ENCODE measurements around the gene FAM120B.
"Not testable (repeated sequence)": the region's sequence is repeated elsewhere in the genome, so short reads cannot be mapped to it uniquely, and the experiment has no call there.

FAM120B gene

GRCh38 chr6:170394980-170395379, 88.4 kb downstream of the FAM120B start:
- DNase-seq = no peak

DNA sequence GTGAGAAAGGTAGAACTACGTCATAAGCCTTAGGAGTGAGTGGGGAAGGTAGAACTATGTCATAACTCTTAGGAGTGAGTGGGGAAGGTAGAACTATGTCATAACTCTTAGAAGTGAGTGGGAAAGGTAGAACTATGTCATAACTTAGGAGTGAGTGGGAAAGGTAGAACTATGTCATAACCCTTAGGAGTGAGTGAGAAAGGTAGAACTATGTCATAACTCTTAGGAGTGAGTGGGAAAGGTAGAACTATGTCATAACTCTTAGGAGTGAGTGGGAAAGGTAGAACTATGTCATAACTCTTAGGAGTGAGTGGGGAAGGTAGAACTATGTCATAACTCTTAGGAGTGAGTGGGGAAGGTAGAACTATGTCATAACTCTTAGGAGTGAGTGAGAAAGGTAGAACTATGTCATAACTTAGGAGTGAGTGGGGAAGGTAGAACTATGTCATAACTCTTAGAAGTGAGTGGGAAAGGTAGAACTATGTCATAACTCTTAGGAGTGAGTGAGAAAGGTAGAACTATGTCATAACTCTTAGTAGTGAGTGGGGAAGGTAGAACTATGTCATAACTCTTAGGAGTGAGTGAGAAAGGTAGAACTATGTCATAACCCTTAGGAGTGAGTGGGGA, 92.3 kb downstream of the FAM120B start:
- DNase-seq = not testable (repeated sequence)

GRCh38 chr6:170399955-170400558, 93.5 kb downstream of the FAM120B start:
- not testable (repeated sequence) for DNase-seq

DNA sequence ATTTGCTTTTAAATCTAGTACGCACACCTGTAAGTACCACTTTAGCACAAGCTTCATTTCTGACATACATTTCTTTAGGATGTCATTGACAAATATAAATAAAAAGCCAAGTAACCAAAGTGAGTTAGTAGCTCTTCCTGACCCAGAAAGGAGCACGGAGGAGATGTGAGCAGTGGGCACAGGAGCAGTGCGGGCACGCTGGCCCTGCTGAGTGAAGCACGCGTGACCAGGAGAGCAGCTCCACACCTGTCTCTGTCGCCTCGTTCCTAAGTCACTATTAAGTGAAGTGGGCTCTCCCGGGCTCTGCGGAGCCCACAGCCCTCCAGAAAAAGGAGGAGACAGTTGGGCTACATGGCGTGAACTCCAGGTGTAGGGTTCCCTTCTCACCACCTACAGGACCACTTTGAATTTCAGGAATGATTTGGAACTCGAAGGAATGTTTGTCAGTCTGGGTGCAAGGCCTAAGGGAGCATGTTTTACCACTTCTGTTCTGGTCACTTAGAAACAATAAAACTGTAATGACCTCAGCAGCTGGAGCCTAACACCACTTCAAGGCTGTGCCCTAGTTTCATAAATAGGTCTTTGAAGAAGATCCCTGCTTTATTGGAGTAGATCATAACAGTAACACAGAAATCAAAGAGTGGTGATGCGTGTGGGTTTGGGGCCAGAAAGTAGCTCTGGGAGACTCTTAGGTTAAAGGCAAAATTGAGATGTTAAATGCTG, 95.9 kb downstream of the FAM120B start:
- no peak for DNase-seq

GRCh38 chr6:170403451-170403850, 96.9 kb downstream of the FAM120B start:
- no peak for DNase-seq

DNA sequence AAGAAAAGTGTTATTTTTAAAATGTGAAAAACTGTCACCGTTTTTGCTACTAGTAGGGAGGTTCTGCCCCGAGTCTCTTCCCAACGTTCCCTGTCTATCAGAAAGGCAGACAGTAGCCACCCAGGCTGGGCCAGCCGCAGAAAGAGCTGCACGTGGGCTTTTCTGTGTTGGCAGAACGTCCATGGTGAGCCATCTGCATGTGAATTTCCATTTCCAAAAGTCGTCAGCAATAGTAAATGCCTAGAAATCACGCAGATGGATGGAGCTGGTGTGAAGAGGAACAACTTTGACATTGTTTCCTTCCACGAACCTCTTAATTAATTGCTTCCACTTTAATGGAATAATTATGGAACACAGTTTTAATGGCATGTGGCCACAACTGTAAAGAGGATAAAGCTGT, 97.5 kb downstream of the FAM120B start:
- peak in 1 of 2 experiments; percentile 24 for DNase-seq

GRCh38 chr6:170404697-170405096, 98.1 kb downstream of the FAM120B start:
- DNase-seq = no peak

DNA sequence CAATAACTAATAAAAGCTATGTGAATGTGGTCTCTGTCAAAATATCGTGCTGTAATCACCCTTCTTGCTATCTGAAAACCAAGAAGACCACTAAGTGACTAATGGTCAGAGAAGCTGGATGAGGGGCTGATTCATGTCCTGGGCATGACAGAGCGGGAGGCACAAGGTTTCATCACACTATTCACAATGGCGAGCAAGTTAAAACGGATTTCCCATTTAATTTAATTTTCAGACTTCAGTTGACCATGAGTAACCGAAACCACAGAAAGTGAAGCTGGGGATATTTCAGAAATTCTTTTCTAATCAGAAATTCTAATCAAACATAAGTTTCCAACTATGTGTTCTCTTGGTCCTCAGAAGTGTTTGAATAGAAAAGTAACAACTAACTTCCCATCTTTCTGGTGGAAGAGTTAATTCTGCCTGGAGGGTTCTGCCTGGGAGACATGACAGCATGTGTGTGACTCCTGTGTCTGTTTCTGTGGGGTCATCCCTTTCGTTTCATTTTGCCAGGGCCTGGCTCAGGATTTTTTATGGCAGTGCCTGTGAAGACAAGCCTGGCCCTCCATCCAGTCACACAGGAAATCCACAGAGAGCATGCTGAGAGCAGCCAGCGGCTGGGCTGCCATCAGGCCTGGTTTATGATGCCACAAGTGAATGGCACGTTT, 98.9 kb downstream of the FAM120B start:
- DNase-seq = no peak

DNA sequence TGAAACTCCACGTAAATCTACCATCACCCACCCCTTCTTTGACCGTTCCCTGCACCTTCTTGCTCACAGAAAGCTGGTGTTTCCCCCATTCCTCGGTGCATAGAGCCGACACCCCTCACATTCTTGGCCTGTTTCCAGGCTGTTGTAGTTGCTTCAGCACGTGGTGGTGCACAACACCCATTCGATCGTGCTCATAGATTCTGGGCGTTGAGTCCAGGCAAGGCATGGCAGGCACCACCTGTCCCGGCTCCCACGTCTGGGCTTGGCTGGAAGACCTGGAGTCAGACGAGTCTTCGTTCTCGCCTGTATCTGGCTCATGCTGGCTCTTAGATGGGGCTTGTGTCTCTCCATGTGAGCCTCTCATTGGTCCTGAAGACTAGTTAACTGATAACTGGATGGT, 100.6 kb downstream of the FAM120B start:
- no peak for DNase-seq

- no peak for DNase-seq
These were observed 101.4 kb downstream of the FAM120B start for GRCh38 chr6:170407932-170408331.

DNA sequence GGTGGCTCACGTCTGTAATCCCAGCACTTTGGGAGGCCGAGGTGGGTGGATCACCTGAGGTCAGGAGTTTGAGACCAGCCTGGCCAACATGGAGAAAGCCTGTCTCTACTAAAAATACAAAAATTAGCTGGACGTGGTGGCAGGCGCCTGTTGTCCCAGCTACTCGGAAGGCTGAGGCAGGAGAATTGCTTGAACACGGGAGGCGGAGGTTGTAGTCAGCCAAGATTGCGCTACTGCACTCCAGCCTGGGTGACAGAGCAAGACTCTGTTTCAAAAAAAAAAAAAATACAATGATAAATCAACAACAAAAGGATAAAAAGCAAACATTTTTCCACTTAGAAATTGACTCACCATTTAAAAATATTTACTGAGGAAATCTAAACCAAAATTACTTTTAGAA, 103.2 kb downstream of the FAM120B start:
- DNase-seq = not testable (repeated sequence)

DNA sequence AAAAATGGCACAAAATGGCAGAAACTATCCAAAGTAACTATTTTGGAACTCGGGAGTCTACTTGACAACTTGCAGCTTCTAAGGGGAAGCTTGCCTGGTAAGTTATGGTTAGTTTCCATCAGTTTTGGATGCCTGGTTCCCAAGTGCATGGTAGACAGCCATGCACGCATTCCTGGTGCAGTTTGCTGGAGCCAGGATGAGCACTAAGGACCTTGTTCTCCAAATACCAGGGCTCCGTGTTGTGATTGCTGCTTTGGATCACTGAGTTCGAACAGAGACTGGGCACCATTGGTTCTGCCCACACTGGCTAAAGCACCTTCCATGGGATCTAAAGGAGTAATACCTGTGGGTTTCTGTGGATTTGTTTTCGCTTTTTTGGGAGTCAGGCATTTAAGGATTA, 103.7 kb downstream of the FAM120B start:
- no peak for DNase-seq

DNA sequence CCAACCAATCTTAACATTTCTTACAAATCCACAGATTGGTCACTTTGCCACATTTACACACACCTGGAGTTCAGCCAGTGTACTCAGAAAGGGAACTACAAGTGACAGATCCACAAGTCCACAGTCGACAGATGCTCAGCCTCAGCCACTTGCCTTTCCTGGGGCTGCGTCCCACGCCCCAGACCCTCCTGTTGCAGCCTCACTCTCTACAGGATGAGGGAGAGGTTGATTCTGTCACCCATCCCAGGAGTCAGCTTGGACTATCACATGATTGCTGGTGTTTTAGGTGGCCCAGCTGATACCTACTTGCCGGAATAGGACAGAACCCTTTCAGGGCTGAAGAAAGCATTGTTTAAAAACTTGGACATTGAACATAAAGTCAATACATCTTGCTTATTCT, 108.8 kb downstream of the FAM120B start:
- no peak for DNase-seq

DNA sequence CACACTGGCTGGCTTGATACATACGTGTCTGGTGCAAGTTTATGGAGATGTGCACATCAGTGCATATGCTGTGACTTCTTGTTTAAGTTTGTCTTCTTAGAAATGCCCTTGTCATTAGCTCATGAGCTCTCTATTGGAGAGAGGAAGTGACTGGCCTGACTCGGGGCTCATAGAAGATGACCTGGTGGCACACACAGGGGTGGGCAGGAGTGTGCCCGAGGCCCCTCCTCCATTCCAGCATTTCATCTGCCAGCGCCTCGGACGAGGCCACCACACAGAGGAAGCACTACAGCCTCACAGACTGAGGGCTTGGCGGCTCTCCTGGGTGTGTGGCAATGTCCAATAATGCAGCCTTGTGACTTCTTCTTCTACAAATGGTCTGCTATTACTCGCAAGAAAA, 109.7 kb downstream of the FAM120B start:
- no peak for DNase-seq

DNA sequence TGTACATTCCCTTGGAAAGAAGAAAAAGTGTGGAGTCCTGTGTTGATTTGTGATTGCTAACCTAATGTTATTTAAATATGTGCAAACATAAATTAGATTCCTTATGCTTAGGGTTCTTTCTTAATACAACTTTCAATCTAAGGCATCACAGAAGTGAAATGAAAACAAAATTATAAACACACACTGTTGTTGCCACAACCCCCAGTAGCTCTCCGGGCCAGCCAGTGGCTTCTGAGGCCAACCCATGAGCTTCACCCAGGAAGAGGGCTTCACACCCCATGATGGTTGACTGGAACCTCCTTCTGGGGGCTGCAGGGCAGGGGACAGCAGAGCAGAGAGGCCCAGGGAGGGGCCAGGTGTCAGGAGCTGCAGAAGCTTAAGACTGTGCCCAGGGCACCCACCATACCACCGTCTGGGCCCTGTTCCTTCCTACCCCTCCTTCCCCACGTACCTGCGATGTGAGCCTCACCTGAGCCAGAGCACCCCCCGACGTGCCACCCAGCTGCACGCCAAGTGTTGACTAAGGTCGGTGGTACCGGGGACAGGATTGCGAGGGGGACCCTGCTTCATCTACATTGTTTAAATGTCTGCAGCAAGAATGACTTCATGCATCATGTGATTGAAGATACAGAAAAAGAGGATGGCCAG, 110.5 kb downstream of the FAM120B start:
- no peak for DNase-seq

DNA sequence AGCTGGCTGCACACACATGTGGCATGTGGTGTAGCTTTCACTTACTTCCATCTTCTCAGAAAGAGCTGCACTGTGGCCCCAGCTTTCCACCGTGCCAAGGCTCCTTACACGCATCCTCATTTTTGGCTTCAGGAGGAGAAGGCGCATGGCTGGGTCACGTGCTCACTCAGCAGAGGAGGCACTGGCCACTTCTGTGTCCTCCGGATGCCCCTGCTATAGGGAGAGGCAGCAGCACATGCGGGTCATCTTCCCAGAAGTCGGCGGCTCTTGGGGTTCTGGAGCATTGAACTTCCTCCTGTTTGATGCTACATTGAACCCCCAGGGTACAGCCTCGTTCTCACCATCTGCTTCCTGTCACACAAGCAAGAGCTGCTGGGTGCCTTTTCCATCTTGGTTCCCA, 111.3 kb downstream of the FAM120B start:
- no peak for DNase-seq

GRCh38 chr6:170420283-170420682, 113.7 kb downstream of the FAM120B start:
- no peak for DNase-seq

GRCh38 chr6:170420791-170421776, 114.5 kb downstream of the FAM120B start:
- no peak for DNase-seq

DNA sequence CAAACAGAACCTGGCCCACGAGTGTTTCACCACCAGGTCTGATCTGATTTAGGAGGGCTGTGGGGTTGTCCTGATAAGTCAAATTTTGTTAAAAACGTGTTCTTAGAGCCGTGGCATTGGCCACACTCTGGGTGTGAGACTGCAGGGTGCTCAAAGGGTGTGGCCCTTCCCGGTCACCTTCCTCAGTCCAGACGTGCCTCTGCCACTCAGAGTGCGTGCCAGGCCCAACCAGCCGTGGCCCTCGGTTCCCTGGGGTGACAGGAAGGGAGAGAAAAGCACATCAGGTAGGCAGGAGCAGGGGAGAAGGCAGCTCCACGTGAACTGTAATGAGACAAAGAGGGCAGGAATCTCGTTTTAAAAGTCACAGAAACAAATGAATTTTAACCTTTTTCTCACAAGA, 115.4 kb downstream of the FAM120B start:
- DNase-seq = no peak

DNA sequence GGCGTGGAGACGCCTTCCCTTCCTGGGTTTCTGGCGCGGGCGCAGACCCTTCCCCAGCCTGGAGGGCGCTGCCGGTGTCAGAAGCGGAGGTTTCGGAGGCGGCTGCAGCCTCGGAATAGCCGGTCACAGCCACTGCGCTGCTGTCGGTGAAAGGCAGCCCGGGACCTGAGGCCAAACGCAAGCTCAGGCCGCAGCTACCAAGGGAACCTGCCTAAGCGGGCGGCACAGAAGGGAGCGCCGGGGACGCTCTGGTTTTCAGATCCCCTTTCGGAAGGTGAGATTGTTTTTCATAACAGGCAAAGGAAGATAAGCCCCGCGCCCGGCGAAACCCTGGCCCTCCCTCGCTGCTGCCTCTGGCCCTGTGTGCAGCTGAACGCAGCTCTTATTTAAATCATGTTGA, 116.5 kb downstream of the FAM120B start:
- DNase-seq = no peak

DNA sequence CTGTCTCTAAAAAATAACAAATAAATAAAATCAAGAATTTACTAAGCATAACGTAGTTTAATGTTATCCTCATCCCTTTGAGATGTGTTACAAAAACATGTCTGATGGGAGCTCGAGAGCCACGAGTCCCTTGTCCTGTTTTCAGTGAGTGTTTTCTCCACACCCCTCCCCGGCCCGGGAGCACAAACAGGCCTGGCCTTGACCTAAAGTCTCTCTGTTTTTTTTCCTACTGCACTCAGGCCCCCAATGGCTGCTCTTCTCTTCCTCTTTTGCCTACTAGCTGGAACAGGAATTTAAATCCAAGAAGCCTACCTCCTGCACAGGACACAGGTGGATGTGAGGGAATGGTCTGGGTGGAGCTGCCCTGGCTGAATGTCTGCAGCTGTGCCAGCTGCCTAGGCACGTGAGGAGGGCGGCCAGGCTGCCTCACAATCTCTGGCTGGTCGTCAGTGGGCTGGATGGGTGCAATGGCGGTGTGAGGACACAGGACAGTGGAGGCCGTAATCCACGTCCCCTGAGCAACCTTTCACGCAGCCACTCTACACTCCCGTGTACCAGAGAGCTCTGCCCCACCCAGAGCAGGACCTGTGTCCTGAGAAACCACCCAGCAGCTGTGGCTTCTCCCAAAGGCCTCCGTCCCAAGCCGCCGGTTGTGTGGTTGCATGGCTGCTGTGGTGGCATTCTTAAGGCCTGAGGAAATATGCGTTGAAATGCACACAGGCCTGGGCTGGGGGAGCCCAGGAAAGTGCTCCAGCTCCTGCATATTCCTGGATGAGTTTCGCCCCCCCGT, 117.5 kb downstream of the FAM120B start:
- no peak for DNase-seq
